GM18519 (cell line): ENCODE measurements around the gene TBX21.

ENCODE experiments used
- ATAC-seq: cut with Tn5 transposase; IDR thresholded peaks from one replicate; pipeline ENCODE4 v1.9.1; 2021; ENCODE audit warnings: mild to moderate bottlenecking, moderate library complexity; ENCODE audit not compliant: unreplicated experiment, low FRiP score

Gene TBX21

GRCh38 chr17:47697906-47698711, 34.9 kb upstream of the TBX21 start:
- no peak for ATAC-seq

- ATAC-seq = no peak
Observed at GRCh38 chr17:47698749-47699535, 34.1 kb upstream of the TBX21 start.

GRCh38 chr17:47699536-47699840, 33.5 kb upstream of the TBX21 start:
- no peak for ATAC-seq

GRCh38 chr17:47700471-47701449, 32.3 kb upstream of the TBX21 start:
- no peak for ATAC-seq

- ATAC-seq = no peak
Observed at GRCh38 chr17:47701608-47702007, 31.4 kb upstream of the TBX21 start.

GRCh38 chr17:47702391-47702995, 30.5 kb upstream of the TBX21 start:
- ATAC-seq = no peak

- ATAC-seq = no peak
Observed at GRCh38 chr17:47703191-47703591, 29.8 kb upstream of the TBX21 start.

GRCh38 chr17:47703671-47704070, 29.4 kb upstream of the TBX21 start:
- ATAC-seq = no peak

GRCh38 chr17:47704116-47704515, 28.9 kb upstream of the TBX21 start:
- ATAC-seq = no peak

- no peak for ATAC-seq
Observed at GRCh38 chr17:47704736-47705135, 28.3 kb upstream of the TBX21 start.

GRCh38 chr17:47705536-47706530, 27.2 kb upstream of the TBX21 start:
- ATAC-seq = no peak

- no peak for ATAC-seq
Observed at GRCh38 chr17:47707056-47707804, 25.8 kb upstream of the TBX21 start.

GRCh38 chr17:47707884-47708283, 25.2 kb upstream of the TBX21 start:
- no peak for ATAC-seq

GRCh38 chr17:47708312-47708863, 24.6 kb upstream of the TBX21 start:
- ATAC-seq = no peak

- ATAC-seq = no peak
Observed at GRCh38 chr17:47708864-47709541, 24.0 kb upstream of the TBX21 start.

- ATAC-seq = no peak
Observed at GRCh38 chr17:47709594-47709993, 23.4 kb upstream of the TBX21 start.

GRCh38 chr17:47711366-47712099, 21.5 kb upstream of the TBX21 start:
- ATAC-seq = no peak
